Measurements from ENCODE around the gene CLDN25. TPM values are rescaled to one million over a fixed set of nuclear protein-coding genes. Genes with fewer than 3 reads are reported as not detected.
"Not testable (repeated sequence)": the region's sequence is repeated elsewhere in the genome, so short reads cannot be mapped to it uniquely, and the experiment has no call there.

The CLDN25 gene
- polyA plus RNA-seq, 1 donor from 2014 or later = not detected

GRCh38 chr11:113781682-113782081 lies 2.1 kb downstream of the CLDN25 start:
- TF ChIP-seq EP300 (conservative IDR thresholded peaks at IDR 0.05; ENCODE audit: poor library complexity, severe bottlenecking) (no peak), TAF1 (IDR thresholded peaks at IDR 0.05; ENCODE audit: low read depth) (no peak), EZH2 (IDR thresholded peaks at IDR 0.05; ENCODE audit: borderline replicate concordance, insufficient read depth, low read length, poor library complexity, severe bottlenecking) (no peak), POLR2AphosphoS5 (IDR thresholded peaks at IDR 0.05) (no peak), RAD21 (conservative IDR thresholded peaks at IDR 0.05) (no peak), SMC3 (conservative IDR thresholded peaks at IDR 0.05; ENCODE audit: poor library complexity) (no peak), MXI1 (conservative IDR thresholded peaks at IDR 0.05; ENCODE audit: poor library complexity, severe bottlenecking) (no peak)
- TF ChIP-seq, protein P1, sequence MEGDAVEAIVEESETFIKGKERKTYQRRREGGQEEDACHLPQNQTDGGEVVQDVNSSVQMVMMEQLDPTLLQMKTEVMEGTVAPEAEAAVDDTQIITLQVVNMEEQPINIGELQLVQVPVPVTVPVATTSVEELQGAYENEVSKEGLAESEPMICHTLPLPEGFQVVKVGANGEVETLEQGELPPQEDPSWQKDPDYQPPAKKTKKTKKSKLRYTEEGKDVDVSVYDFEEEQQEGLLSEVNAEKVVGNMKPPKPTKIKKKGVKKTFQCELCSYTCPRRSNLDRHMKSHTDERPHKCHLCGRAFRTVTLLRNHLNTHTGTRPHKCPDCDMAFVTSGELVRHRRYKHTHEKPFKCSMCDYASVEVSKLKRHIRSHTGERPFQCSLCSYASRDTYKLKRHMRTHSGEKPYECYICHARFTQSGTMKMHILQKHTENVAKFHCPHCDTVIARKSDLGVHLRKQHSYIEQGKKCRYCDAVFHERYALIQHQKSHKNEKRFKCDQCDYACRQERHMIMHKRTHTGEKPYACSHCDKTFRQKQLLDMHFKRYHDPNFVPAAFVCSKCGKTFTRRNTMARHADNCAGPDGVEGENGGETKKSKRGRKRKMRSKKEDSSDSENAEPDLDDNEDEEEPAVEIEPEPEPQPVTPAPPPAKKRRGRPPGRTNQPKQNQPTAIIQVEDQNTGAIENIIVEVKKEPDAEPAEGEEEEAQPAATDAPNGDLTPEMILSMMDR (IDR thresholded peaks at IDR 0.05; ENCODE audit: poor library complexity, severe bottlenecking) = no peak
- TF ChIP-seq, protein P2, sequence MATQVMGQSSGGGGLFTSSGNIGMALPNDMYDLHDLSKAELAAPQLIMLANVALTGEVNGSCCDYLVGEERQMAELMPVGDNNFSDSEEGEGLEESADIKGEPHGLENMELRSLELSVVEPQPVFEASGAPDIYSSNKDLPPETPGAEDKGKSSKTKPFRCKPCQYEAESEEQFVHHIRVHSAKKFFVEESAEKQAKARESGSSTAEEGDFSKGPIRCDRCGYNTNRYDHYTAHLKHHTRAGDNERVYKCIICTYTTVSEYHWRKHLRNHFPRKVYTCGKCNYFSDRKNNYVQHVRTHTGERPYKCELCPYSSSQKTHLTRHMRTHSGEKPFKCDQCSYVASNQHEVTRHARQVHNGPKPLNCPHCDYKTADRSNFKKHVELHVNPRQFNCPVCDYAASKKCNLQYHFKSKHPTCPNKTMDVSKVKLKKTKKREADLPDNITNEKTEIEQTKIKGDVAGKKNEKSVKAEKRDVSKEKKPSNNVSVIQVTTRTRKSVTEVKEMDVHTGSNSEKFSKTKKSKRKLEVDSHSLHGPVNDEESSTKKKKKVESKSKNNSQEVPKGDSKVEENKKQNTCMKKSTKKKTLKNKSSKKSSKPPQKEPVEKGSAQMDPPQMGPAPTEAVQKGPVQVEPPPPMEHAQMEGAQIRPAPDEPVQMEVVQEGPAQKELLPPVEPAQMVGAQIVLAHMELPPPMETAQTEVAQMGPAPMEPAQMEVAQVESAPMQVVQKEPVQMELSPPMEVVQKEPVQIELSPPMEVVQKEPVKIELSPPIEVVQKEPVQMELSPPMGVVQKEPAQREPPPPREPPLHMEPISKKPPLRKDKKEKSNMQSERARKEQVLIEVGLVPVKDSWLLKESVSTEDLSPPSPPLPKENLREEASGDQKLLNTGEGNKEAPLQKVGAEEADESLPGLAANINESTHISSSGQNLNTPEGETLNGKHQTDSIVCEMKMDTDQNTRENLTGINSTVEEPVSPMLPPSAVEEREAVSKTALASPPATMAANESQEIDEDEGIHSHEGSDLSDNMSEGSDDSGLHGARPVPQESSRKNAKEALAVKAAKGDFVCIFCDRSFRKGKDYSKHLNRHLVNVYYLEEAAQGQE (IDR thresholded peaks at IDR 0.05; ENCODE audit: borderline replicate concordance) = no peak
- H3K27me3 ChIP-seq (ENCODE audit: insufficient read depth, low read depth, low read length) = no peaks in the 10 kb centered on the region
- H3K9me2 ChIP-seq (ENCODE audit: insufficient read depth, low read length) = no peaks in the 10 kb centered on the region
- no peak overlapping the region for H2AFZ ChIP-seq (ENCODE audit: low read depth, low read length)
- H3K4me3 ChIP-seq (ENCODE audit: low read length) = no peak overlapping the region
- H3F3A ChIP-seq (ENCODE audit: insufficient read depth, low read length, poor library complexity, severe bottlenecking) = no peaks in the 10 kb centered on the region
- no peak overlapping the region for H3K4me2 ChIP-seq (ENCODE audit: low read length)
- H3K79me2 ChIP-seq (replicated peaks; ENCODE audit: insufficient read depth, low read length) = no peaks in the 10 kb centered on the region
- H3K27ac ChIP-seq (ENCODE audit: low read length) = no peak overlapping the region
- no peaks in the 10 kb centered on the region for H4K20me1 ChIP-seq (ENCODE audit: insufficient read depth)
- no peak overlapping the region for H3K9ac ChIP-seq (ENCODE audit: low read length)
- H3K9me3 ChIP-seq (ENCODE audit: low read length) = no peaks in the 10 kb centered on the region
- H3K36me3 ChIP-seq (ENCODE audit: insufficient read depth, low read length) = no peaks in the 10 kb centered on the region

- Histone ChIP-seq H3K36me3 (ENCODE audit: insufficient read depth, low read length) (no peaks in the 10 kb centered on the region), H3K27me3 (ENCODE audit: insufficient read depth, low read depth, low read length) (no peaks in the 10 kb centered on the region), H3K4me2 (ENCODE audit: low read length) (no peak overlapping the region), H3K9ac (ENCODE audit: low read length) (no peak overlapping the region), H3K9me2 (ENCODE audit: insufficient read depth, low read length) (no peaks in the 10 kb centered on the region), H4K20me1 (ENCODE audit: insufficient read depth) (no peaks in the 10 kb centered on the region), H2AFZ (ENCODE audit: low read depth, low read length) (no peak overlapping the region), H3K27ac (ENCODE audit: low read length) (no peak overlapping the region), H3K9me3 (ENCODE audit: low read length) (no peaks in the 10 kb centered on the region), H3K79me2 (replicated peaks; ENCODE audit: insufficient read depth, low read length) (no peaks in the 10 kb centered on the region), H3F3A (ENCODE audit: insufficient read depth, low read length, poor library complexity, severe bottlenecking) (no peaks in the 10 kb centered on the region), H3K4me3 (ENCODE audit: low read length) (no peak overlapping the region)
- TF ChIP-seq POLR2AphosphoS5 (IDR thresholded peaks at IDR 0.05) (no peak), RAD21 (conservative IDR thresholded peaks at IDR 0.05) (no peak), EZH2 (IDR thresholded peaks at IDR 0.05; ENCODE audit: borderline replicate concordance, insufficient read depth, low read length, poor library complexity, severe bottlenecking) (no peak), SMC3 (conservative IDR thresholded peaks at IDR 0.05; ENCODE audit: poor library complexity) (no peak), EP300 (conservative IDR thresholded peaks at IDR 0.05; ENCODE audit: poor library complexity, severe bottlenecking) (no peak), TAF1 (IDR thresholded peaks at IDR 0.05; ENCODE audit: low read depth) (no peak), MXI1 (conservative IDR thresholded peaks at IDR 0.05; ENCODE audit: poor library complexity, severe bottlenecking) (no peak)
- TF ChIP-seq, protein P2 (IDR thresholded peaks at IDR 0.05; ENCODE audit: borderline replicate concordance) = no peak
- TF ChIP-seq, protein P1 (IDR thresholded peaks at IDR 0.05; ENCODE audit: poor library complexity, severe bottlenecking) = no peak
These were observed 2.5 kb downstream of the CLDN25 start for GRCh38 chr11:113782134-113782533.

- not testable (repeated sequence) for H3K36me3 ChIP-seq (ENCODE audit: insufficient read depth, low read length); H3K9me2 ChIP-seq (ENCODE audit: insufficient read depth, low read length); H4K20me1 ChIP-seq (ENCODE audit: insufficient read depth); H3K79me2 ChIP-seq (replicated peaks; ENCODE audit: insufficient read depth, low read length); H3K9ac ChIP-seq (ENCODE audit: low read length); H3K4me3 ChIP-seq (ENCODE audit: low read length); H3K9me3 ChIP-seq (ENCODE audit: low read length); H2AFZ ChIP-seq (ENCODE audit: low read depth, low read length); H3K4me2 ChIP-seq (ENCODE audit: low read length); H3F3A ChIP-seq (ENCODE audit: insufficient read depth, low read length, poor library complexity, severe bottlenecking); H3K27ac ChIP-seq (ENCODE audit: low read length); H3K27me3 ChIP-seq (ENCODE audit: insufficient read depth, low read depth, low read length)
These were observed 9.4 kb downstream of the CLDN25 start for GRCh38 chr11:113789016-113789415.

Data from neural cell (in vitro differentiated cells).